ENCODE measurements around the gene ST3GAL4. TPM values are rescaled to one million over a fixed set of nuclear protein-coding genes. Genes with fewer than 3 reads are reported as not detected.

ST3GAL4 gene
- total RNA-seq, 1 donor from 2014 or later: 15.6 TPM

GRCh38 chr11:126327281-126328000 is 28.0 kb upstream of the ST3GAL4 start:
- Mint-ChIP-seq H3K27me3 (ENCODE audit: low read depth) (no peaks in the 10 kb centered on the region), H3K27ac (no peak overlapping the region)

DNA sequence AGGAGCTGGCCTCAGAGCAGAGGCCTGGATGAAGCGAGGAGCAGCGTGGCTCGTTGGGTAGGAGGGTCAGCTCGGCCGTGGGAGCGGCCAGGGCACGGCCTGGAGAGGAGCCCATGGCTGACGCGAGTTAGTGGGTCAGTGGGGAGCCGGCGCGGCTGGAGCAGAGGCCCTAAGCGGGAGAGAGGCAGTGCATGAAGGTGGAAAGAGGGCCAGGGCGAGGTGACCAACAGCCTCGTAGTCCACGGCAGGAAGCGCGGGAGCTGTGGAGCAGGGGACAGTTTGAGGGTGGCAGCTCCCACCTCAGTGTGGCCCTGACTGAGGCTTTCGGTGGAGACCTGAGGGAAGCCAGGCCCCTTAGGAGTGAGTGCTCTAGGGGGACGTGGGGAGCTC is 27.5 kb upstream of the ST3GAL4 start:
- no peaks in the 10 kb centered on the region for H3K4me1 Mint-ChIP-seq
- TF ChIP-seq, protein P1, sequence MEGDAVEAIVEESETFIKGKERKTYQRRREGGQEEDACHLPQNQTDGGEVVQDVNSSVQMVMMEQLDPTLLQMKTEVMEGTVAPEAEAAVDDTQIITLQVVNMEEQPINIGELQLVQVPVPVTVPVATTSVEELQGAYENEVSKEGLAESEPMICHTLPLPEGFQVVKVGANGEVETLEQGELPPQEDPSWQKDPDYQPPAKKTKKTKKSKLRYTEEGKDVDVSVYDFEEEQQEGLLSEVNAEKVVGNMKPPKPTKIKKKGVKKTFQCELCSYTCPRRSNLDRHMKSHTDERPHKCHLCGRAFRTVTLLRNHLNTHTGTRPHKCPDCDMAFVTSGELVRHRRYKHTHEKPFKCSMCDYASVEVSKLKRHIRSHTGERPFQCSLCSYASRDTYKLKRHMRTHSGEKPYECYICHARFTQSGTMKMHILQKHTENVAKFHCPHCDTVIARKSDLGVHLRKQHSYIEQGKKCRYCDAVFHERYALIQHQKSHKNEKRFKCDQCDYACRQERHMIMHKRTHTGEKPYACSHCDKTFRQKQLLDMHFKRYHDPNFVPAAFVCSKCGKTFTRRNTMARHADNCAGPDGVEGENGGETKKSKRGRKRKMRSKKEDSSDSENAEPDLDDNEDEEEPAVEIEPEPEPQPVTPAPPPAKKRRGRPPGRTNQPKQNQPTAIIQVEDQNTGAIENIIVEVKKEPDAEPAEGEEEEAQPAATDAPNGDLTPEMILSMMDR (IDR thresholded peaks at IDR 0.05; ENCODE audit: unreplicated experiment): no peak

More at GRCh38 chr11:126327281-126328000, 28.0 kb upstream of the ST3GAL4 start:
- Mint-ChIP-seq H3K36me3 (no peaks in the 10 kb centered on the region), H3K4me1 (no peaks in the 10 kb centered on the region), H3K9me3 (no peaks in the 10 kb centered on the region), H3K4me3 (no peak overlapping the region)
- TF ChIP-seq, protein P1 (IDR thresholded peaks at IDR 0.05; ENCODE audit: unreplicated experiment): no peak
- DNase-seq (ENCODE audit: low spot score in 2 of 2, unreplicated experiment in 2 of 2): no peak

GRCh38 chr11:126328444-126328843 is 27.0 kb upstream of the ST3GAL4 start:
- H3K27me3 Mint-ChIP-seq (ENCODE audit: low read depth): no peaks in the 10 kb centered on the region
- TF ChIP-seq, protein P1 (IDR thresholded peaks at IDR 0.05; ENCODE audit: unreplicated experiment): no peak
- H3K4me3 Mint-ChIP-seq: no peak overlapping the region
- H3K4me1 Mint-ChIP-seq: no peaks in the 10 kb centered on the region
- no peaks in the 10 kb centered on the region for H3K9me3 Mint-ChIP-seq
- no peak overlapping the region for H3K27ac Mint-ChIP-seq
- no peak for DNase-seq (ENCODE audit: low spot score in 2 of 2, unreplicated experiment in 2 of 2)
- H3K36me3 Mint-ChIP-seq: peaks cover 4% of the 10 kb centered on the region

More for the DNA sequence above, 27.5 kb upstream of the ST3GAL4 start:
- Mint-ChIP-seq H3K9me3 (no peaks in the 10 kb centered on the region), H3K36me3 (no peaks in the 10 kb centered on the region), H3K27me3 (ENCODE audit: low read depth) (no peaks in the 10 kb centered on the region), H3K27ac (no peak overlapping the region), H3K4me3 (no peak overlapping the region)
- DNase-seq (ENCODE audit: low spot score in 2 of 2, unreplicated experiment in 2 of 2): no peak

DNA sequence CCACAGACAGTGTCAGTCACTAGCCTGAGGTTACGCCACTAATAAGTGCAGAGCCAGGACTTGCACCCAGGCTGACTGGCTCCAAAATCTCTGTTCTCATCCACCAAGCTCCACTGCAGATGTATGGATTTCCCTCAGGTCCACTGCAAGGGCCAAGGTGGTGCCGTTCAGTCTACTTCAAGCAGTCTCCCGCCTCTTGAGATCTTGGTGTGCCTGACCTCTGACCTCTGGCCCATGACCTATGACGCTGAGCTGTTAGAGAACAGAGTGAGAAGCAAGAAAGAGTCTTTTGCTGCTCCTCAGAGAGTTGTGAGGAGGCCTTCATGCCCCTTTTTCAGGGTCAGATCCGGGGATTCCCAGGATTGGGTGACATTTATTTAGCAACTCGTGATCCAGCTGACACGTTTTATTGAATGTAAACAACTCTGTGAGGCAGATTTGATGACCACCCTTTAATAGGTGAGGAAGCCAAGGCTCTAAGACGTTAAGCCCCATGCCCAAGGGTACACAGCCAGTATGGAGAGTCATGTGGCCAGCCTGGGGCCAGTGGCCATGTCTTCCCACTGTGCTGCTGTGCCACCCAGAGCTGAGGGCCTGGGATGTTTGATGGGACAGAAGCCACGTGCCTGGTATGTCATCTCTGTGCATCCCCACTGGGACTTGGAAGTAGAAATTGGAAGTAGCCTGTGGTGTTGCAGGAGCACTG is 26.4 kb upstream of the ST3GAL4 start:
- H3K9me3 Mint-ChIP-seq: no peaks in the 10 kb centered on the region
- TF ChIP-seq, protein P1 (IDR thresholded peaks at IDR 0.05; ENCODE audit: unreplicated experiment): no peak
- DNase-seq (ENCODE audit: low spot score in 2 of 2, unreplicated experiment in 2 of 2): no peak
- H3K27me3 Mint-ChIP-seq (ENCODE audit: low read depth): no peaks in the 10 kb centered on the region
- no peak overlapping the region for H3K27ac Mint-ChIP-seq
- H3K4me1 Mint-ChIP-seq: no peaks in the 10 kb centered on the region
- H3K36me3 Mint-ChIP-seq: peaks cover 5% of the 10 kb centered on the region
- H3K4me3 Mint-ChIP-seq: no peak overlapping the region

DNA sequence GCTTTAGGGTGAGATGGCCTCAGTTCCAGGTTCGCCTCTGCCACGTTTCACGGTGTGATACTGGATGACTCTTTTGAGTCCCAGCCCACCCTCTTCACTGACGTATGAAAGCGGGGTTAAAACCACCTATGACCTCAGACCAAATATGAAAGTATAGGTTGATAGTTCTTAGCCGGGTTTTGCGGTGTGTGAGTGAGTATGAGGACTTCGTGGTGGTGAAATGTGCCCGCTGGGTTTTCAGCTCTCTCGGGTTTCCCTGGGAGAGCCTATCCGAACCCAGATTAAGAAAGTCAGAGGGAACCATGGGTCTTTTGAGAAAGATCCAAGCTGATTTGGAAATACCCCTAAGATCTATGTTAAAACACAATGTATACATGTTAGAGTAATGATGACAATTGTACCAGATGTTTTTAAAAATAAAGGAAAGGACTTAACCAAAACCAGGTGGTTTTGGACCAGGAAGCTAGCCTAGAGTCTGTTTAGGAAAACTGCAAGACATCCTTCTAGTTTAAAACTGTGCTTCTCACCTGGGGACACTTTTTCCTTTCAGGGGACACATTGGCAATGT is 25.8 kb upstream of the ST3GAL4 start:
- no peaks in the 10 kb centered on the region for H3K4me1 Mint-ChIP-seq
- peaks cover 6% of the 10 kb centered on the region for H3K36me3 Mint-ChIP-seq
- no peaks in the 10 kb centered on the region for H3K9me3 Mint-ChIP-seq
- TF ChIP-seq, protein P1 (IDR thresholded peaks at IDR 0.05; ENCODE audit: unreplicated experiment): no peak
- no peak overlapping the region for H3K4me3 Mint-ChIP-seq
- H3K27ac Mint-ChIP-seq: no peak overlapping the region
- DNase-seq (ENCODE audit: low spot score in 2 of 2, unreplicated experiment in 2 of 2): no peak
- H3K27me3 Mint-ChIP-seq (ENCODE audit: low read depth): no peaks in the 10 kb centered on the region
